Epidermal melanocyte (primary cell): ENCODE results near the gene TTC23.

ENCODE experiments used
- DNase-seq: peaks from one replicate; pipeline ENCODE4 v3.0.0; 2011; ENCODE audit warnings: low spot score; ENCODE audit not compliant: insufficient read length

Gene TTC23

GRCh38 chr15:99104788-99105513, 144.4 kb downstream of the TTC23 start, which contains the start of gene SYNM:
SYNM (plus strand) TSS chr15:99105080; CDS start chr15:99105200, 120 bp downstream.
- peak; percentile 66 for DNase-seq

DNA sequence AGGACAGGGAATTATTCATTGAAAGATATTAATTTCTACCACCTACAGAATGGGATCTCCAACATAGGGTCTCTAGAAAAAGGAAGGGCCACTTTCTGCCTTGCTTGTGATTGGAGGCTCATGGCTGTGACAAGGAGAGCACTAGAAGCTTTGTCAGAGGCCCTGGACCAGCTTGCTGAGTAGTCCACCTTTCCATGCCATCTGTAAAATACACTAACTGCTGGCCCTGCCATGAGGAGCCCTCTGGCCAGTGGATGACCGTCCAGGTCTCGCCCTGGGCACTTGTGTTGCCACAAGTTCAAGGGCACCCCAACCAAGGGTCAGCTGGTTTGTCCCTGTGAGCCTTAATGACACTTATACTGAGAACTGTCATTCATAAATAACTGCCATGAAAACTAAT, 146.1 kb downstream of the TTC23 start:
- DNase-seq = no peak

DNA sequence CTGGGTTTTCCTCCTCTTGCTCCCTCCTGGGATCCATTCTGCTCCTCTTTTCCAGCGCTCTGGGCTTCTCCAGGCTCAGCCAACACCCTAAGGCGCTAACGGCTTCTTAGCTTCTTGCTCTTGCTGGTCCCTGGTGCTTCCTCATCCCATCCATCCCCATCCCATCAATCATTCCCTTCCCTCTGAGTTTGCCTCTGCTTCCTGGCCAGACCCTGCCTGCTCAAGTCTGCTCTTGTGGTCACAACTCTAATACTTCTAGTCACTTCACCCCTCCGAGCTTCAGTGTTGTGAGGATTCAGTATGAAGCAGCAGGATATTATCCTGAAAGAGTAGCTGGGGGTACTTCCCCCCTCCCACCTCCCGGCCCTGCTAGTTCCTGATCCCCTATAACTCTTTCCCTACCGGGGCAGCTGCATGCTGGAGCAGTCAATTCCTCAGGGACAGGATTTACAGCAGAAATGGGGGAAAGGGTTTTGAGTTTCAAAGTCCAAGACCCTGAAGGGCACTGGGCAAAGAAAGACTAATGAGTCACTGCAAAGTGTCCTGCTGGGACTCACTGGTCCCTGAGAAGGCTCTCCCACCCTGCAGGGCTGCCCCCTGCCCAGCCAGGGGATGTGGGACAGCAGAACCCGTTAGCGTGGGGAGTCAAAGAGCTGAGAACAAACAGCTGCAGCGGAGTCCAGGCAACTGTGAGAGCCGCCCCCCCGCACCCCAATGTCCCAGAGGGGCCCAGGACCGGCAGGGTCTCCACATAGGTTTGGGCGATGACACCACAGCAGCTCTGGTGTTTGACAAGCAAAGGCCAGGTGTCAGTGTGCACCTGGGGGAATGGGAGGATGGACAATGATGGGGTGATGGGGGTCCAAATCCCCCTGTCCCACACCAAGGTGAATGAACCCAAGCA, 146.8 kb downstream of the TTC23 start:
- no peak for DNase-seq

- no peak for DNase-seq
Measured at GRCh38 chr15:99101501-99101900, 147.9 kb downstream of the TTC23 start.

DNA sequence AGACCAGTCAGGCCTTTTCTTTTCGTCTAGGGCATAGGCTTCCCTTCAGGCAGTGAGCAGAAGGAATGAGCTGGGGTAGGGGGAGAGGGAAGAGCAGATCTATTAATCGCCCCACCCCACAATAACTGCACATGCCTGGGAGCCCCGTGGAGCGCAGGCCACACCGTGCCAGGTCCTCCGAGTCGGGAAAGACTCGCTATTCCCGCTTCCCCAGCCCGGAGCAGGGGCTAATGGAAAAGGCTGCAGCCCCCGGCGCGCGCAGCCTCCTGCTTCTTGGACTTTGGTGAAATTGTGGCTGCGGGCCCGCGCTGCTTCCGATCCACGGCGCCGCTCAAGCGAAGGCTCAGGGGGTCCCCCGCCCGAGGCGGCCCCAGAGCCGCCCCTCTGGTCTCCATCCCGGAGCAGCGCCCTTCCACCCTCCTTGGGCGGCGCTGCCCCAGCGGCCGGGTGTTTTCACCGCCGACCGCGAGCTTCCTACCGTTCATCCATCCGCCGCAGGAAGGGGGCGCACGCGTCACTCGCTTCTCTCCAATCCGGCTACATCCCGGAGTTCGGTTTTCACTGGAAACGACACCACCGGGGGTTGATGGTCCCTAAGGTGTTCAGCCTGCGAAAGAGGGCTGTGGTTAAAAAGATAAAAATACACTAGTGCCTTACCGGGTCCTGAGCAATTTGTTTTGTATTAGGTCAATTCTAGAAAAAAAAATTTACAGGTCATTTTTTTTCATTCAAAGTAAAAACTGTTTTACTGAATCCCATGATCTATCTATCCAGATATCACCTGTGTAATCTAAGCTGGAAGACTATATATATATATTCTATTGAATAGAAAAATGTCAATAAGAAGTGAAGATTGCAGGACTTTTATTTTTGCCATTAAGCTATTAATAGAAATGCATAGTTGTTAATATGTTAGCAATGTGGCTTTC, 148.9 kb downstream of the TTC23 start:
- DNase-seq = peak; percentile 79

GRCh38 chr15:99099661-99100060, 149.7 kb downstream of the TTC23 start:
- no peak for DNase-seq

- no peak for DNase-seq
Measured at GRCh38 chr15:99098991-99099390, 150.4 kb downstream of the TTC23 start.

- DNase-seq = no peak
Measured at GRCh38 chr15:99098426-99098825, 151.0 kb downstream of the TTC23 start.

- DNase-seq = no peak
Measured at GRCh38 chr15:99097441-99098410, 151.7 kb downstream of the TTC23 start.

DNA sequence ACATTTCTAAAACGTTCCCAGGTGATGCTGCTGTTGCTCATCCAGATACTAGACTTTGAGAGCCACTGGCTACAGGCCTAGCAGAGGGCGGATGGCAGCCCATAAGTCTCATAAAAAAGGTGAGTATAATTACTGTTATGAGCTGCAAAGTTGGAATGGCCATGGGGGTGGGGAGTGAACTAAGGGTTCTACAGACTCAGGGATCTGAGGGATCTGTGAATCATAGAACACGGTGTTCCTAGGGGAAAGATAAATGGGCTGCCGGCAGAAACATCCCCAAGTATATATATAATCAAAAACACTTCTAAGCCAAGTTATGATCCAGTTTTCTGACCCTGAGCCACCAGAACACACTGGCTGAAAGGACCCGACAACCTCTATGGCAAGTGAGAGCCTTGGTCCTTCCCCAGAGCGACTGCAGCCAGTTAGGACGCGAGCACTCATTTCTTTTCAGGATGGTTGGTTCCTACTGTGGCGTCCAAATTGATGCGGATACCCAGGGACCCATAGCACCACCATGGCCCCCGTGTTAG, 152.4 kb downstream of the TTC23 start:
- DNase-seq = no peak

- no peak for DNase-seq
Measured at GRCh38 chr15:99096173-99096893, 153.0 kb downstream of the TTC23 start.

- no peak for DNase-seq
Measured at GRCh38 chr15:99095626-99096025, 153.8 kb downstream of the TTC23 start.

DNA sequence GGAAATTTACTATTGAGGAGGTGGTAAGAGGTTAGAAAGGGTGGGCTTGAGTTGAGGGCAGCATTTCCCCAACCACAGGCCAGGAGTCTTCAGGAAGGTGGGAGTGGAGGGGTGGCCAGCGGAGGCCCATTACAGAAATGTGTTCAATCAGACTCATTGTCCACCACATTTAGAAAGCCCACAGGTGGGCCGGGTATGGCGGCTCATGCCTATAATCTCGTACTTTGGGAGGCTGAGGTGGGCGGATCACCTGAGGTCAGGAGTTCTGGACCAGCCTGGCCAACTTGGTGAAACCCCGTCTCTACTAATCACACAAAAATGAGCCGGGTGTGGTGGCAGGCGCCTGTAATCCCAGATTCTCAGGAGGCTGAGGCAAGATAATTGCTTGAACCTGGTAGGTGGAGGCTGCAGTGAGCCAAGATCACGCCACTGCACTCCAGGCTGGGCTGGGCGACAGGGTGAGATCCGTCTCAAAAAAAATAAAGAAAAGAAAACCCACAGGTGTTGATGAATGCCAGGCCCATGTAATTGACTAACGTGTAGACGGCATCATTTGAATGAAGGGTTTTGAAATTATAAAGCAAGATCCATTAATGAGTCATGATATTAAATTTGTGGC, 156.7 kb downstream of the TTC23 start:
- no peak for DNase-seq

GRCh38 chr15:99090938-99091337, 158.4 kb downstream of the TTC23 start:
- DNase-seq = no peak

DNA sequence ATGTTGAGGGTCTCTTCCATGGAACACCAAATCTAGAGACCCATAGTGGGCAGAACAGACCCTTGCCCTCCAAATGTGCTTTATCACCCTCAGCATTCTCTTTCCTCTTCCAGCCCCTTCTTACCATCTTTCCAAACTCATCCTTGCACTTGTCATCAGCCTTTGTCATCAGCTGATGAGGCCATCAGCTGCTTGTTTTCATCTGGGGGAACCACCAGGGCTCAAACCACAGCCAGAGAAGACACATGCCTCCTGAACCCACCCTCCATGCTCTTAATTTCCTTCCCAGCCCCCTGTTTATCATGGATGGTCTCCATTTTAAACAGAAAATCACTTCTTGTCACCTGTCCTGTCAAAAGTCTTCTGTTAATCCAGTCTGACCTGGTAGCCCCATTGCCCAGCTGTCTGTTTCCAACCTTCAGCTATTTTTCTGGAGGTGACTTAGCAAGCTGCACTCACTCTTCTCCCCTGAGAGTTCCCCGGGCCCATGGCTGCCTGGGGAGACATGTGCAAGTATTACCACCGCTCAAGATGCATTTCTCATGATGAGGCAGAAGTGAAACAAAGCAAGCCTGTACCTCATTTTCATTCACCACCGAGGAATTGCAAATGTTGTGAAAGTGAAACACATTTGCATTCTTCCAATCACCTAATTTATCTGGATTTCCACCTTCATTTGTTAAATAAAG, 159.2 kb downstream of the TTC23 start:
- DNase-seq = no peak

GRCh38 chr15:99087405-99087943, 161.9 kb downstream of the TTC23 start:
- no peak for DNase-seq

- DNase-seq = no peak
Measured at GRCh38 chr15:99086327-99086667, 163.1 kb downstream of the TTC23 start.
